HG02798 (cell line): ENCODE results near the gene MAD1L1.

Source experiments
- ATAC-seq: cut with Tn5 transposase; IDR thresholded peaks from one replicate; pipeline ENCODE4 v1.9.1; 2021; ENCODE audit warnings: mild to moderate bottlenecking; ENCODE audit not compliant: unreplicated experiment, poor library complexity

The MAD1L1 gene

DNA sequence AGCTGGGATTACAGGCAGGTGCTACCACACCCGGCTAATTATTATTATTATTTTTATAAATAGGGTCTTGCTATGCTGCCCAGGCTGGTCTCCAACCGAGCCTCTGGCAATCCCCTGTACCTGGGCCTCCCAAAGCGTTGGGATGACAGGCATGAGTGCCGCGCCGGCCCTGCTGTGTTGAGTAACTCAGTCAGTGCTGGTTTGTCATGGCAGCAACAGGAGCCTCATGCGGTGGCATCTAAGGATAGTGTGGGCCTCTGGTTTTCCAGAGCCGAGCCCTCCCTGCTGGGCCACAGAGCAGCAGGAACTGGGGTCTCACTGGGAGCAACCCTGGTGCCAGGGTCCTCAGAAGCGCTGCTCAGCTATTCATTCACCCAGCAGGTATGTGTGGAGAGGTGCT lies 318.0 kb downstream of the MAD1L1 start:
- no peak for ATAC-seq

DNA sequence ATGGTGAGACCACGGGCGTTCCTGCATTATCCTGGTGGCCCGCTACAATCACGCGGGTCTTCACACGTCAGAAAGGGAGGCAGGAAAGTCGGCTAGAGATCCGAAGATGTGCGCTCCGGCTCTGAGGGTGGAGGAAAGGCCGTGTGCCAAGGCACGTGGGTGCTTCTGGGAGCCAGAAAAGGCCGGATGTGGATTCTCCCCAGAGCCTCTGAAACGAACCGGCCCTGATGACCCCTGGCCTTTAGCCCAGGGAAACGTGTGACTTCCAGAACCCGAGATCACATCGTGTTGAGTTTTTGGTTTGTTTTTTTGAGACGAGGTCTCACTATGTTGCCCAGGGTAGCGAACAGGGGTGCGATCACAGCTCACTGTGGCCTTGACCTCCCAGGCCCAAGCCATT lies 318.4 kb downstream of the MAD1L1 start:
- no peak for ATAC-seq

DNA sequence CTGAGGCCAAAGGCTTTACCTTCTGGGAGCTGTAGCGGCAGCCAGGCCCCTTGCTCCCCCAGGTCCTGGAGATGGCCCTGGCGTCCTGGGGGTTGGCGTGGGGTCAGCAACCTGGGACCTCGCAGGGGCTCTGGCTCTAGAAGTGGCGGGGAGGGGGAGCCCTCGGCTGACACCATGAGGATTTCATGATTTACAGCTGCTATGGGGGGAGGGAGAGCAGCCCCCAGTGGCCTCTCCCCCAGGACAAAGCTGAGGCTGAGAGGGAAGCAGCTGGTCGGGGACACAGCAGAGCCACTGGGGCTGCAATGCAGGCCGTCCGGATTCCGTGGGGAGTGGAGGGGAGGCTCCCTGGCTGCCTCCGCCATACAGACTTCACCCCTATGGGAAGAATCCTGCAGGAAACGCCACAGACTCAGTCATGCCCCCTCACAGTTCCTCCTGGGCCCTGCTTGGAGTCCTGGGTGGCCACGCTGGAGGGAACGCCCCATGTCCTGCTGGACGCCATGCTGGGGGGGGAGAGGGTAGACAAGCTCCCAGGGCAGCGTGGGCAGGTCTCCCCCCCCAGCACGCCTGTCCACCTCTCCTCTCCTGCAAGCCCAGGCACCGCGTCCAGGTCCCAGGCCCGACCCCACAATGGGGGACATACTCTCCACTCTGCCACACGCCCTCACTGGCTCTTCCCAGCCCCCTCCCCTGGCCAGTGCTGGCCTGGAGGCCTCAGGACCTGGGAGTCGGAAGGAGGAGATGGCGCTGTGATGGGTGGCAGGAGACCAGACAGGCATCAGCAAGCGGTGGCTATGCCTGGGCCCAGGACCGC lies 319.1 kb downstream of the MAD1L1 start:
- no peak for ATAC-seq

DNA sequence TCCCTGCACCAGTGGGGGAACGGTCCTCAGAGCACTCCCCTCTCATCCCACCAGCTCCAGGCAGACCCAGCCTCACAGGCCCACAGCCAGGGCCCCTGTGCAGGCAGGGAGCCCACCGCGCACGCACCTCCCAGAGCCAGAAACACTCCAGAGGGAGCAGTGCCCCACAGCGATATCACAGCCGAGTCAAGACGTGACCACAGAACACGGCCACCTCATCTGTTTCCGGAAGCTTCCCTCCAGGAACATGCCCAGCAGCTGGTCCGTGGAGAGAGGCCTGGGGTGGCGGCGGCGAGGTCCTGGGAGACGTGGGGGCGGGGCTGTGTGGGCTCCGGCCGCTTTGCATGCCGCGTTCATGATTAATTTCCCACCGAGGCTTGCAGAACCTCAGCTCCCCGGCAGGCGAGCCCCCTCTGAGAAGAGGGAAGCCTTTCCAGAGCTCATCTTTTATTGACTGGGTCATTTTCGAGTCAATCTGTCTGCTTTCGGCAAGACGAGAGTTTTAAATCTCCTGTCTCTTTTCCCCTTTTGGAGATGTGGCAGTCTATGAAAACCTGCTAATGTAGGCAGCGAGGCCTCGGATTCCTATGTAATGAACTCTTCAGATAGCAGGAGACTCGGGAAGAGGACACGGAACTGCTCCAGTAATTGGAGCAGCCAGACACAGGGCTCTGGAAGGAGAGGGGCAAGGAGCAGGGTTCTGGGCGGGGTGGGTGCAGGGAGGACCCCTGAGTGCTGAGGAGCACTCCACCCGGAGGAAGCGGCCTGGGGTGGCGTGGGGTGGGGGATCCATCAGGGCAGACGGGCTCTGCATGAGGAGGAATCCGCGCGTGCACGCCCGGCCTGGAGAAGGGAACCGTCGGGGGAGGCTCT lies 319.9 kb downstream of the MAD1L1 start:
- ATAC-seq = no peak

DNA sequence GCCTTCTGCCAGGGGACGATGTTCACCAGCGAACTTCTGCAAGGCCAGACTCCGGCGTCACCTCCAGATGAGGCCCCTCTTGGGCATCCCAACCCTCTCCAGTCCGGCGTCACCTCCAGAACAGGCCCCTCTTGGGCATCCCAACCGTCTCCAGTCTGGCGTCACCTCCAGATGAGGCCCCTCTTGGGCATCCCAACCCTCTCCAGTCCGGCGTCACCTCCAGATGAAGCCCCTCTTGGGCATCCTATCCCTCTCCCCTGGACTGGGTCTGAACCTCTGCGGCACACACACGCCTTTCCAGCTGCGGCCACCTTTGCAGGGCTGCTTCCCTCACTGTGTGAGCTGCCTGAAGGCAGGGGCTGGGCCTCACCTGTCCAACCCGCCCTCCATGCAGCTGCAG lies 321.2 kb downstream of the MAD1L1 start:
- no peak for ATAC-seq

DNA sequence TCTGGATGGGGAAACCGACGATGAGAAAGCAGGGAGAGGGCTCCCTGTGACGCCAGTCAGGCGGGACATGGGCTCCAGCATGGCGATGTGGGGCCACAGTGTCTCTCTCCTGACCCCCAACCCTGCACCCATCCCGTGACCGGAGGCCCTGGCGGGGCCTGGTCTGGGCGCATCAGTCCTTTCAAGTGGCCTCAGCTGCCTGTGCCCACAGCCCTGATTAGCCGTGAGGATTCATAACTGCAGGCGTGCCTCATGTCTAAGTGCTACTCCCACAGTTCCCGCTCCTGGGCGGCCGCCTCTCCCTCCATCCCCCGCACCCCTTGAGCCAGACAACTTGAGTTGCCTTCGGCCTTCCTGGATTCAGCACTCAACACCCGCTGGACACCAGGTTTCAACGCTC lies 321.9 kb downstream of the MAD1L1 start:
- no peak for ATAC-seq

DNA sequence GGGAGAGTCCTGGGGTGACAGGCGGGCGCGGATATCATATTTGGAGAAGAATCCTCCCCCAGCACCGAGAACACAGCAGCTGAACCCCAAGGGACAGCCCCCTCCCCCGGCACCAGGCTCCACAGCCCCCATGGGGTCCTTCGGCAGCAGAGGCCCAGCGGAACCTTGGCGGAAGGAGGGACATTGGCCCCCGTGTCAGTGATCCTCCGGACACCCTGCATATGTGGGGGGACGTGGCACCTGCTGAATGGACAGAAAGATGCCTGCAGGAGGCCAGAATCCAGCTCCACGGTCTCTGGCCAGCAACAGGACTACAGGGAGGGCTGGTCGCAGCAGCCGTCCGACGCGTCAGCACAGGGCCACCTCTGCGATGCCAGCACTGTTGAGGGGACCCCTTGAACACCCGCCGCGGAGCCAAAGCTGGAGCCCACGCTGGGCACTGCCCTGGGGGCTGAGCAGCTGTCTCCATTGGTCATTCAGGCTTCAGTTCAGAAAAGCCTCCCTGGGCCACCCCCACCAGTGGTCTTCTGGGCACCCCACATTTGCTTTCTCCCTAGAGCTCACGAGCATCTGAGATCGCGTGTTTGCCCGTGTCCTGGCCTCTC lies 322.6 kb downstream of the MAD1L1 start:
- no peak for ATAC-seq

DNA sequence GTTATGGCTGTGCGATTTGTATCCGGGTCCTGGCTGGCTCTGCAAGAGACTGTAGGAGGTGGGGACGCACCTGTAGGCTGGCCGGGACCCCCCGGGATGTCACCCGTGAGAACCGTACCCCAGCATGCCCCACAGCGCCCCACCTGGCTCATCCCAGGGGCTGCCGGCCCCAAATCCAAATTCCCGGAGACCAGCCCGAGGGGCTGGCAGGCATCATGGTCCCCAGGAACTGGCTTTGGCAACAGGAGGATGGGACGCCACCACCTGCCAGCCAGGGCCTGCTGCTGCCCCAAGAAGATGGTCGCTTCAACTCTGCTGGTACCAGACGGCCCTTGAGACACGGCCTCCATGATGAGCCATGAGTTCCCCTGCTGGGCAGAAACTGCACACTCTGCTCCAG lies 323.3 kb downstream of the MAD1L1 start:
- ATAC-seq = no peak

DNA sequence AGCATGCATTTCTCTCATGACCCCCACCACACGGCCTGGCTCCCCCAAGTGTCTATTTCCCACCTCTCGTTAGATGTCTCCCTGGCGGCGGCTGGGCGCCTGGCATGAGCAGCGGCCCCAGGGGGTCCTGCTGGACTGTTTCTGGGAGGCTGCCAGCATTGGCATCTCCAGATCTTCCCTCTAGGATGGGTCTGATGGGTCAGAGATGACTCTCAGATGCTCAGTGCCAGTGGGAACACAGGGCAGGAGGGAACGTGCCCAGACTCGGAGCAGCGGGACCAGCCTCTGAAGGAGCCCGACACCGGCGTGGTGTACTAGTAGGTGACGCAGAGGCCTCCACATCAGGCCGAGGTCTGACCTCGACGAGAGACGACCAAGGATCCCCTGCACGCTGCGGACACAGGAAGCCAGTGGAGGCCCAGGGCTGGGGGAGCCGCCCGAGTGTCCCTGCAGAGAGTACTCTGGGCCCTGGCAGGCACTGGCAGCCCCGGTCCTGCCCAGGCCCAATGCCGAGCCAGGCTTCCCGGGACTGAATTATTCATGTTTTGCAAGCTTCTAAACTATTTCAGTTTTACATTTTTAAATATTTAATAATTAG lies 323.8 kb downstream of the MAD1L1 start:
- no peak for ATAC-seq

DNA sequence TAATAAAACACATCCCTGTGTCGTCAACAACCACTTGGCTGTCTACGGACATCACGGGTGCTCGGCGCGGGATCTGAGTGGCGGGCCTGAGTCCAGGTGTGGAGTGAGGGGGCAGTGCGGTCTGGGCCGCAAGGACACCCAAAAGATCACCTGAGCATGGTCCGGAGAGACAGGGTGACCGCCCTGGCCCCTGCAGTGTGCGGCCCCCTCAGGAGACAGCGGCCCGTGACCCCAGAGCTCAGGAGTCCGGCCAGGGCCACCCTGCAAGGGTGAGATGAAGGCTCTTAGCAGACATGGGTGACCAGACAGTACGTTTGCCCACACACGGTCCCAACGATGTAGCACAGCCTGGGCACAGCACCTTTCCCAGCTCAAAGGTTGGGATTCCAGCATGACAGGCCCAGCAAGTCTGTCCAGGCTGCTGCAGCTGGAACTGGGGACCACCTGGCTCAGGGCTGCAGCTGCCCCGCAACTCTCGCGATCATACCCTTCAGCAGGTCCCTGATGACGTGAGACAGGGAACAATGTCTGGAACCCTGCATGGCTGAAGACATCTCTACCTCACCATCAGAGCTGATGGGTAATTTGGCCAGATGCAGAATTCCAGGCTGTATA lies 324.9 kb downstream of the MAD1L1 start:
- no peak for ATAC-seq

DNA sequence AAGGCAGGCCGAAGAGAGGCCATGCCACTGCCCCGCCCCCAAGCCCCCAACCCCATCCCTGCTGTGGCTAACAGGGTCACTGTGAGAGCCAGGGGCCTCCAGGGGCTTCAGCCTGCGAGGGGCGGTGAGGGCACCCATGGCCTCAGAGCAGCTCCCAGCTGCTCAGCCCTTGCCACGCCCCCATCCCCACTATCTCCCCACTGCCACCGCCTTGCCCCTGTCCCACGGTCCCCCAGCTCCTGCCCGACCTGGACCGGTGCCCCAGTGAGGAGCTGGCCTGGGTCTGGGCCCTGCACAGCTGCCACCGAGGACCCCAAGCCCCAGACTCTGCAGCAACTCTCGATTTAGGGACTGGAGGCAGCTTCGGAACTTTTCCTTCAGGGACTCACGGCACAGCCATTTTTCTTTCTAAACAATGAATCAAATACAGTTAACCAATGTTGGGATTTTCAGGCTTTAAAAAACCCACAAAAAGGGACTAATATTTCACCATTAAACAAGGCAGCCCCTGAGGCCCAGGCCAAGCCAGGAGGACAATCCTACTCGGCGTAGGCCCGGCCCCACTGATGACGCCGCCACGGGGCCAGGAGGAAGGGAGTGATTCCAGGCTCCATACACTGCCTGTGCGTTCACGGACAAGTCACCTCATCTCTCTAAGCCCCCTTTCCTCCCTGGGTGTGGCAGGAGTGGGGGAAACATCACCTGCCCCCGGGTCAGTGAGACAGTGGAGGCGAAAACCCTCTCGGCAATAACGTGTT lies 325.6 kb downstream of the MAD1L1 start:
- no peak for ATAC-seq

DNA sequence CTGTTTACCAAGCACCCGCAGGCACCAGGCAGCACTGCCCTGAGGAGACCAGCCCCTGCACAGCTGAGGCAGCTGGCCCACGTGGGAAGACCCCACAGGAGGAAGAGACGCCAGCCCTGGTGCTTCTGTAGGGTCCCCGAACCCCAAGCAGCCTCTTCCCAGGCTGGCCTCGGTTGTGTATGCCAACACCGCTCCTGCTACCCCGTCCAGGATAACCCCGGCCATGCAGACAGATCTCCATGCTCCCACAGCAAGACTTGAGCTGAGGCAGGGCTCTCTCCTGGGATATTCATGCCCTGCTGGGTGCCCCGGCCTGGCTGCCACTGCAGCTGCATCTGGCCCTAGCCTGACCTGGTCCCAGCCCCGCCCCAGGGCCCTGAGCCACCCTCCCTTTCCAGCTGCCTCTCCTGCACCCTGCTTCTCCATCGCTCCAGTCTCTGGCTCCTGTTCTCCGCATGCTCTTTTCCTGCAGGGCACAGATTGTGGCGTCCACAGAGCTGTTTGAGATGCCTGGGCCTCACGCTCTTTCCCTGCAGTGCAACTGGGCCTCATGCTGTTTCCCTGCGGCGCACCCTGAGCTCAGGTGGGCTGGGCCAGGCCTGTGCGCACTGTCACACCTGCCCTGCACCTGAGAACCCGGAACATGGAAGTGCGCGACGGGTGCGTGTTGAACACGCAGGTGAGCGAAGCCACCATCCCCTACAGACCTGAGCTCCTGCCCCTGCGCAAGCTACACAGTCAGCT lies 326.5 kb downstream of the MAD1L1 start:
- no peak for ATAC-seq

DNA sequence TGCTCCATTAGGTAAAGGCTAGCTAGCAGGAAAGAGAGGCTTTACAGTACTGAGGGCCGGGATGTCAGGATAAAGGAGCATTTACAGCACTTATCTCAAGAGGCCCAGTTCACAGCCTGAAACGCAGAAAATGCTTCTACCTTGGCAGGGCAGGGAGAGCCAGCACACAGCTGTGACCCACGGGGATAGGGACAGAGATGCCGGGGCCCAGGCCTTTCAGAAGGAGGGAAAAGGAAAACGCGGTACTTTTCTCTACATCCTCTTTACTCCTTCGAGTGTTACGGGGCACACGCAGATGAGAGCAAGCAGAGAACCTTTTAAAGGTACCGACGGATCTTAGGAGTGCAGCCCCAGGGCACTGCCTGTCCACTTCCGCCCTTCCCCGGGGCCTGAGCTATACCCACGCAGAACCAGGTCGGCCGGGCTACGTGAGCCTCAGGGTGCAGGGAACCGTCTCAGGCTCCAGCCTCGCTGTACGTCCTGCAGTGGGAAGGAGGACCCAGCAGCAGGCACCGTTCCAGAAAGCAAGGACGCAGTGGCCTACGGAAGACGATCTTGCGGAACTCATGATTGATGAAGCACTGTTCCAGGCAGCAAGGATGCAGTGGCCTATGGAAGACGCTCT lies 330.4 kb downstream of the MAD1L1 start:
- no peak for ATAC-seq

DNA sequence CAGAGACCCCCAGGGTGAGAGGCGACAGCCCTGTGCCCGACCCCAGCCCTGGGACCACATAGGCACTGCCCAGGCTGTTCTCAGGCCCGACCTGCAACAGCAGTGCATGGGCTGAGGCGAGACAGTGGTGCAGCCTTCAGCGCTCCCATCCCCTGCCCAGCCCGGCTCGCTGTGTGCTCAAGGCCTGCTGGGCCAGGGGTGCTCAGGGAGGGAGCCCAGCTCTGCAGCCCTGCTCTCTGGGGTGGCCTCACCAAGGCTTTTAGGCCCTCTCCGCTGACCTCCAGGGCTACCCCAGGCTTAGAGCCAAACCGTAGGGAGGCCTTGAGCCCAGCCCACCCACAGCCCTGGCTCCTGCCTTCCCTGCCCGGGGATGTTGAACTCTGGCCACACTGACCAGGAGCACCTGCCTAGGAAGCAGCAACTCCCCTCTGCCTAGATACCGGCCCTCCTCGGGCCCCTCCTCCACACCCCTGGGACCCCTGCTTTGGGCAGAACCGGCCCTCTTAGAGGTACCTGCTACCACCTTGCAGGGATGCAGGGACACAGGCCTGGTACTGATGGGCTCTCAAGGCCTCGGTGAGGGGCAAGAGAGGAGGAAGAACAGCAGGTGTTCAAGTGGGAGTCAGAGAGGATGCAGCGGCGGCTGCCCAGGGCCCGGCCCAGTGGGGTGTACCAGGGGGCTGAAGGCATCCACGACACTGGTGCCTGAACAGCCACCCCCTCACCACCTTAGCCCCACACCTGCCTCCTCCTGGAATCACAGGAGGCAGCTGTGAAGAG lies 331.1 kb downstream of the MAD1L1 start:
- no peak for ATAC-seq

DNA sequence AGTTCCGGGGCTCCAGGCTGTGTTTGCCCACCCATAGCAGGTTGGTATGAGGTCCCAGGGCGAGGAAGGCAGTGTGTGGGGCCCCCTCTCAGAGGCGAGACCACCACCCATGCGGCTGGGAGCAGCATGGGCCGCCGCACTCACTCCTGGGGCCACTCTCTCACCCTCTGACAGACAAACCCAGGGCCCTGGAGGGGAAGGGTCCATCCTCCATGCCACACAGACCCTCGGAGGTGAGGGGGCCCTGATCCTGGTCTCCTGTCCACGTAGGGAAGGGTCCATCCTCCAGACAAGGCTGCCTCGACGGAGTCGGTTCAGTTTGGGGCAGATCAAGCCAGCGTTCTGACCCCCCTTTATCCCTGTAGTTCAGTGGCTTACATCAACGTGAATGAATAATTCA lies 331.9 kb downstream of the MAD1L1 start:
- ATAC-seq = no peak

DNA sequence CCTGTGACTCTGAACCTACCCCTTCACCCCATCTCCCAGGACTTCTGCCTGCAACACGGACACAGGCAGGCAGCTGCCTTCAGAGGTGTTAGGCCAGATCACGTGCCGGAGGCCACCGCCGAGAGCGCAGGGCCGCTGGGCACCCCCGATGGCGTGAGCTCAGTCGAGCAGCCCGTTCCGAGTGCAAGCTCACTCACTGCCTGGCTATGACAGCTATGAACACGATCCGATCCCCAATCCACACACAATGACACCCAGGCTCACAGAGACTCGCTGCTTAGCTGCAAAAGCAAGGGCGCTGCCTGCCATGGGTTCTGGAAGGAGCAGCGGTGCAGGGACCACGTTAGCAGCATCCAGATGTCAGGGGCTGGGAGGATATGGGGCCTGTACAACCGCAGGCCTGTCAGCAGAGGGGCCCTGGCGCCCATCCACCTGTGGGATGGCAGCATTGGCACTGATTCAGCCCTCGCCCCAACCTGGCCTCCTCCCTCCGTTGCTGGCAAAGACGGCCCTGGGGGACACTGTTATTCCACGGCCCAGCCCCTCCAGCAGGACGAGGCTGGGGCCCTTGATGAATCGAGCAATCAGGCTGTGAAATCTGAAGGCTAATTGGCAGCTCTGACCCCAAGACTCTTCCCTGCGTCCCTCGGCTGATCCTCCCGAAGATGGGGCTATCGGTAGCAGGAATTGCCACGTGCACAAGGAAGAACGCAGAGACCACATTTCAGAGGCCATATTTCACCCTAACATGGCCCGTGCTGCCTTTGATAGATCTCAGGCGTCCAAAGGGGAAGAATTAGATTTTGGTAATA lies 332.6 kb downstream of the MAD1L1 start:
- ATAC-seq = no peak

DNA sequence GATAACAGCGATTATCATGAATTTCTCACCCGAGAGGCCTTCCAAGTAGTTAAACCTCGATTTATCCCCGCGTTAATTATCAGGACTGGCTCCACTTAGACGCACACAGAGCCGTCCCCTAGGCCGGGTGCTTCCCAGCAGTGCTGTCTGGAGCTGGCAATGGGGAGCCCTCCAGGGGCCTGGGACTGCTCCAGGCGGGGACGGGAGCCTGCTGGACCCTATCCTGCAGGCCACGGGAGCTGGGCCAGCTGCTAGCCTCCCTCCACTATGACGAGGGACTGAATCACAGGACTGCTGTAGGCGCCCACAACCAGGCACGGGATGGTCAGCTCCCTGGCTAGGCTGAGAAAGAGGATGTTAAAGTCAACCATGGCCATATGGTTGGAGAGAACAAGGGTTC lies 333.5 kb downstream of the MAD1L1 start:
- ATAC-seq = no peak
